Neural cell (in vitro differentiated cells): ENCODE results near the gene LGALS8. TPM values are rescaled to one million over a fixed set of nuclear protein-coding genes. Genes with fewer than 3 reads are reported as not detected.

Experiments used
- H2AFZ ChIP-seq: fragments of 200-600, 300-800 bp; sonication (generic), shearing (Covaris generic); 2 replicates; pipeline ENCODE4 v1.6.0; 2014; ENCODE audit warnings: low read depth, mild to moderate bottlenecking, antibody characterized with exemption, low read length, moderate library complexity
- H3F3A ChIP-seq: fragments of 200-600 bp; shearing (Covaris generic); 2 replicates; pipeline ENCODE4 v1.6.1; 2016; ENCODE audit warnings: mild to moderate bottlenecking, moderate library complexity, mixed read lengths, antibody characterized with exemption, low read length; ENCODE audit not compliant: insufficient read depth, poor library complexity, severe bottlenecking
- H3K27ac ChIP-seq: fragments of 200-600, 300-800 bp; sonication (generic), shearing (Covaris generic); 2 replicates; pipeline ENCODE4 v1.5.1; 2014; ENCODE audit warnings: mild to moderate bottlenecking, low read length, moderate library complexity
- H3K27me3 ChIP-seq: fragments of 300-800, 200-600 bp; sonication (generic), shearing (Covaris generic); 2 replicates; pipeline ENCODE4 v1.6.0; 2014; ENCODE audit warnings: mild to moderate bottlenecking, low read depth, low read length, moderate library complexity; ENCODE audit not compliant: insufficient read depth
- H3K36me3 ChIP-seq: fragments of 300-800, 200-600 bp; sonication (generic), shearing (Covaris generic); 2 replicates; pipeline ENCODE4 v1.5.1; 2014; ENCODE audit warnings: mild to moderate bottlenecking, antibody characterized with exemption, low read length, moderate library complexity; ENCODE audit not compliant: insufficient read depth
- H3K4me2 ChIP-seq: fragments of 300-800, 200-600 bp; sonication (generic), shearing (Covaris generic); 2 replicates; pipeline ENCODE4 v1.6.0; 2014; ENCODE audit warnings: mild to moderate bottlenecking, low read length
- H3K4me3 ChIP-seq: fragments of 300-800, 200-600 bp; sonication (generic), shearing (Covaris generic); 2 replicates; pipeline ENCODE4 v1.5.1; 2014; ENCODE audit warnings: mild to moderate bottlenecking, low read length, moderate library complexity
- H3K79me2 ChIP-seq: fragments of 200-600 bp; shearing (Covaris generic); replicated peaks from 2 replicates; pipeline ENCODE4 v1.6.0; 2014; ENCODE audit warnings: mild to moderate bottlenecking, low read length, moderate library complexity; ENCODE audit not compliant: insufficient read depth
- H3K9ac ChIP-seq: fragments of 300-800, 200-600 bp; sonication (generic), shearing (Covaris generic); 2 replicates; pipeline ENCODE4 v1.6.1; 2016; ENCODE audit warnings: mild to moderate bottlenecking, low read length, mixed read lengths
- H3K9me2 ChIP-seq: fragments of 200-600 bp; shearing (Covaris generic); 2 replicates; pipeline ENCODE4 v1.6.1; 2016; ENCODE audit warnings: mild to moderate bottlenecking, low read length, mixed read lengths; ENCODE audit not compliant: insufficient read depth
- H3K9me3 ChIP-seq: fragments of 200-600, 300-800 bp; sonication (generic), shearing (Covaris generic); 2 replicates; pipeline ENCODE4 v1.6.1; 2016; ENCODE audit warnings: mild to moderate bottlenecking, mixed run types, low read length, moderate library complexity, mixed read lengths
- H4K20me1 ChIP-seq: fragments of 200-600 bp; shearing (Covaris generic); 2 replicates; pipeline ENCODE4 v1.6.1; 2016; ENCODE audit warnings: mild to moderate bottlenecking, mixed run types; ENCODE audit not compliant: insufficient read depth
- EP300 ChIP-seq: fragments of 450-650 bp; conservative IDR thresholded peaks from 2 replicates; pipeline ENCODE4 v1.6.1; 2014; ENCODE audit warnings: antibody characterized with exemption, mild to moderate bottlenecking, moderate library complexity; ENCODE audit not compliant: poor library complexity, severe bottlenecking
- EZH2 ChIP-seq: fragments of 200-600, 300-800 bp; shearing (Covaris generic), sonication (generic); IDR thresholded peaks from 2 replicates; pipeline ENCODE4 v1.6.1; 2014; ENCODE audit warnings: antibody characterized with exemption, low read length, borderline replicate concordance, mild to moderate bottlenecking; ENCODE audit not compliant: insufficient read depth, poor library complexity, severe bottlenecking
- MXI1 ChIP-seq: fragments of 450-650 bp; conservative IDR thresholded peaks from 2 replicates; pipeline ENCODE4 v1.6.1; 2014; ENCODE audit warnings: antibody characterized with exemption, mild to moderate bottlenecking; ENCODE audit not compliant: poor library complexity, severe bottlenecking
- POLR2AphosphoS5 ChIP-seq: IDR thresholded peaks from 2 replicates; pipeline ENCODE4 v1.6.1; 2012
- RAD21 ChIP-seq: fragments of 450-650 bp; conservative IDR thresholded peaks from 2 replicates; pipeline ENCODE4 v1.6.1; 2014; ENCODE audit warnings: antibody characterized with exemption, mild to moderate bottlenecking, moderate library complexity
- SMC3 ChIP-seq: fragments of 450-650 bp; conservative IDR thresholded peaks from 2 replicates; pipeline ENCODE4 v1.6.1; 2014; ENCODE audit warnings: antibody characterized with exemption, mild to moderate bottlenecking, moderate library complexity; ENCODE audit not compliant: poor library complexity
- TAF1 ChIP-seq: IDR thresholded peaks from 2 replicates; pipeline ENCODE4 v1.6.1; 2012; ENCODE audit warnings: low read depth
- polyA plus RNA-seq: library from polyadenylated mRNA; depleted of rRNA; stranded (reverse); fragments of >200 nt; gene quantifications from 2 replicates; pipeline ENCODE4 v1.2.3, GENCODE V29; 2014
- TF ChIP-seq, protein P1 (sequence below): fragments of 450-650 bp; IDR thresholded peaks from 2 replicates; pipeline ENCODE4 v1.5.1; 2014; ENCODE audit warnings: antibody characterized with exemption, mild to moderate bottlenecking, moderate library complexity; ENCODE audit not compliant: poor library complexity, severe bottlenecking
- TF ChIP-seq, protein P2 (sequence below): IDR thresholded peaks from 2 replicates; pipeline ENCODE4 v1.6.1; 2012; ENCODE audit warnings: borderline replicate concordance

LGALS8 gene
- polyA plus RNA-seq, 1 donor from 2014 or later, result 1.0 TPM

DNA sequence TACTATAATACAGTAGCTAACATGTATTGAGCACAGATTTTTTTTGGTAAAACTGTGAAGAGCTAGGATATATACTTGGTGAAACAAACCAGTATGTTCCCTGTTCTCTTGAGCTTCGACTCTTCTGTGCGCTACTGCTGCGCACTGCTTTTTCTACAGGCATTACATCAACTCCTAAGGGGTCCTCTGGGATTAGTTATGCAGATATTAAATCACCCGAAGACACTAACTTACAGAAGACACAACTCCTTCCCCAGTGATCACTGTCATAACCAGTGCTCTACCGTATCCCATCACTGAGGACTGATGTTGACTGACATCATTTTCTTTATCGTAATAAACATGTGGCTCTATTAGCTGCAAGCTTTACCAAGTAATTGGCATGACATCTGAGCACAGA lies 24.7 kb downstream of the LGALS8 start:
- H3K4me3 ChIP-seq, result no peak overlapping the region
- no peaks in the 10 kb centered on the region for H3F3A ChIP-seq
- no peaks in the 10 kb centered on the region for H4K20me1 ChIP-seq
- no peak overlapping the region for H3K27ac ChIP-seq
- TF ChIP-seq SMC3, result no peak
- H3K9me2 ChIP-seq, result no peaks in the 10 kb centered on the region
- H3K9ac ChIP-seq, result no peak overlapping the region
- H3K4me2 ChIP-seq, result no peak overlapping the region
- no peak overlapping the region for H2AFZ ChIP-seq
- H3K9me3 ChIP-seq, result no peaks in the 10 kb centered on the region
- no peaks in the 10 kb centered on the region for H3K79me2 ChIP-seq
- H3K36me3 ChIP-seq, result peaks cover 11% of the 10 kb centered on the region
- H3K27me3 ChIP-seq, result no peaks in the 10 kb centered on the region

DNA sequence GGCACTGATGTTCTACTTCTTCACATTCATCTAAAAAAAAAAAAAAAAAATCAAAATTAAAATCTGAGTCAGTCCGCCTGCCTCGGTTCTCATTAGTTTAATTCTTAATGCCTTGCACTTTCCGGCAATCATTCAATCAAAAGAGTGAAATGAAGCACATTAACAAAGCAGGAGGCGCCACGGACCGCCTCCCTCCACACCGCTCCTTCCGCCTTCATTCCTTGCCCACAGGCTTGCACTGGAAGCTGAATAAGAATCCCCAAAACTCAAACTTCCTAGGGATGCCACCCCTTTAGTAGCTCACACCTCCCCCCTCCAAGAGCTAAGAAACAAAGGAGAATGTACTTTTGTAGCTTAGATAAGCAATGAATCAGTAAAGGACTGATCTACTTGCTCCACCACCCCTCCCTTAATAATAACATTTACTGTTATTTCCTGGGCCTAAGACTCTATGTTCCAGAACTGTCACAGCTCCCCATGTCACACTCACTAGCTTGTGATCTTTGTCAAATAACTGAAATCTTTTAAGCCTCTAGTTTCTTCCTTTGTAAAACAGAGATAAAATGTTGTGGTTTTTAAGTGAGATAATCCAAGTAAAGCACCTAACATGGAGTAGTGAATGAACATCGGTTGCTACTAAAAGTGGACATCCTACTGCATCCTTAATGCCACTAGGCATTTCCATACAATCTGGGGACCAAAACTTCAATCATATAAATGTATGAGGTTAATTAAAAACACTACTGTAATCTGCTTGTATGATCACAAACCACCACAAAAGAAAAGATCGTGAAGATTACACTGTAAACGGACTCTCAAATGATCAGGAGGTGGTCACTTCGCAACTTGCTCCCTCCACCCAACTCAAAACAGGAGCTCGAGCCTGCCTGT lies 27.4 kb downstream of the LGALS8 start:
- Histone ChIP-seq H3K27me3 (no peaks in the 10 kb centered on the region), H3K9ac (no peak overlapping the region), H3K4me2 (no peak overlapping the region), H3K9me2 (no peaks in the 10 kb centered on the region), H3F3A (no peaks in the 10 kb centered on the region), H3K79me2 (no peaks in the 10 kb centered on the region), H2AFZ (no peak overlapping the region), H4K20me1 (no peaks in the 10 kb centered on the region), H3K9me3 (no peaks in the 10 kb centered on the region), H3K4me3 (no peak overlapping the region), H3K27ac (no peak overlapping the region), H3K36me3 (peaks cover 13% of the 10 kb centered on the region)
- TF ChIP-seq MXI1 (no peak), EP300 (no peak), TAF1 (no peak), EZH2 (no peak), SMC3 (no peak), RAD21 (no peak), POLR2AphosphoS5 (no peak)
- TF ChIP-seq, protein P1, sequence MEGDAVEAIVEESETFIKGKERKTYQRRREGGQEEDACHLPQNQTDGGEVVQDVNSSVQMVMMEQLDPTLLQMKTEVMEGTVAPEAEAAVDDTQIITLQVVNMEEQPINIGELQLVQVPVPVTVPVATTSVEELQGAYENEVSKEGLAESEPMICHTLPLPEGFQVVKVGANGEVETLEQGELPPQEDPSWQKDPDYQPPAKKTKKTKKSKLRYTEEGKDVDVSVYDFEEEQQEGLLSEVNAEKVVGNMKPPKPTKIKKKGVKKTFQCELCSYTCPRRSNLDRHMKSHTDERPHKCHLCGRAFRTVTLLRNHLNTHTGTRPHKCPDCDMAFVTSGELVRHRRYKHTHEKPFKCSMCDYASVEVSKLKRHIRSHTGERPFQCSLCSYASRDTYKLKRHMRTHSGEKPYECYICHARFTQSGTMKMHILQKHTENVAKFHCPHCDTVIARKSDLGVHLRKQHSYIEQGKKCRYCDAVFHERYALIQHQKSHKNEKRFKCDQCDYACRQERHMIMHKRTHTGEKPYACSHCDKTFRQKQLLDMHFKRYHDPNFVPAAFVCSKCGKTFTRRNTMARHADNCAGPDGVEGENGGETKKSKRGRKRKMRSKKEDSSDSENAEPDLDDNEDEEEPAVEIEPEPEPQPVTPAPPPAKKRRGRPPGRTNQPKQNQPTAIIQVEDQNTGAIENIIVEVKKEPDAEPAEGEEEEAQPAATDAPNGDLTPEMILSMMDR, result no peak
- TF ChIP-seq, protein P2, sequence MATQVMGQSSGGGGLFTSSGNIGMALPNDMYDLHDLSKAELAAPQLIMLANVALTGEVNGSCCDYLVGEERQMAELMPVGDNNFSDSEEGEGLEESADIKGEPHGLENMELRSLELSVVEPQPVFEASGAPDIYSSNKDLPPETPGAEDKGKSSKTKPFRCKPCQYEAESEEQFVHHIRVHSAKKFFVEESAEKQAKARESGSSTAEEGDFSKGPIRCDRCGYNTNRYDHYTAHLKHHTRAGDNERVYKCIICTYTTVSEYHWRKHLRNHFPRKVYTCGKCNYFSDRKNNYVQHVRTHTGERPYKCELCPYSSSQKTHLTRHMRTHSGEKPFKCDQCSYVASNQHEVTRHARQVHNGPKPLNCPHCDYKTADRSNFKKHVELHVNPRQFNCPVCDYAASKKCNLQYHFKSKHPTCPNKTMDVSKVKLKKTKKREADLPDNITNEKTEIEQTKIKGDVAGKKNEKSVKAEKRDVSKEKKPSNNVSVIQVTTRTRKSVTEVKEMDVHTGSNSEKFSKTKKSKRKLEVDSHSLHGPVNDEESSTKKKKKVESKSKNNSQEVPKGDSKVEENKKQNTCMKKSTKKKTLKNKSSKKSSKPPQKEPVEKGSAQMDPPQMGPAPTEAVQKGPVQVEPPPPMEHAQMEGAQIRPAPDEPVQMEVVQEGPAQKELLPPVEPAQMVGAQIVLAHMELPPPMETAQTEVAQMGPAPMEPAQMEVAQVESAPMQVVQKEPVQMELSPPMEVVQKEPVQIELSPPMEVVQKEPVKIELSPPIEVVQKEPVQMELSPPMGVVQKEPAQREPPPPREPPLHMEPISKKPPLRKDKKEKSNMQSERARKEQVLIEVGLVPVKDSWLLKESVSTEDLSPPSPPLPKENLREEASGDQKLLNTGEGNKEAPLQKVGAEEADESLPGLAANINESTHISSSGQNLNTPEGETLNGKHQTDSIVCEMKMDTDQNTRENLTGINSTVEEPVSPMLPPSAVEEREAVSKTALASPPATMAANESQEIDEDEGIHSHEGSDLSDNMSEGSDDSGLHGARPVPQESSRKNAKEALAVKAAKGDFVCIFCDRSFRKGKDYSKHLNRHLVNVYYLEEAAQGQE, result no peak
